Calu3 (cell line): ENCODE results near the gene MFAP3. TPM values are rescaled to one million over a fixed set of nuclear protein-coding genes. Genes with fewer than 3 reads are reported as not detected.
A peak's percentile ranks its signal among the peaks of the same experiment; 100 is the strongest.

Experiments
- BruUV-seq: library from RNA; stranded (reverse); fragments of 400-500 nt; replicated peaks from 2 replicates; lab custom pipeline; 2021; lab: Mats Ljungman, UMichigan
- CTCF ChIA-PET: fragments of 300-600 bp; sonication (Branson Sonifier 250); formaldehyde crosslinking; loops from one replicate; lab custom pipeline; 2022; ENCODE audit warnings: antibody characterized with exemption; lab: Charles Lee
- DNase-seq: peaks from one replicate; pipeline ENCODE4 v3.0.0; 2022
- H3K27ac Mint-ChIP-seq: one replicate; pipeline ENCODE4 v1.8.0; 2022; ENCODE audit warnings: mixed read lengths; ENCODE audit not compliant: unreplicated experiment
- H3K27me3 Mint-ChIP-seq: one replicate; pipeline ENCODE4 v1.8.0; 2022; ENCODE audit warnings: mixed read lengths; ENCODE audit not compliant: unreplicated experiment
- H3K36me3 Mint-ChIP-seq: one replicate; pipeline ENCODE4 v1.8.0; 2022; ENCODE audit warnings: mild to moderate bottlenecking, moderate library complexity, mixed read lengths; ENCODE audit not compliant: insufficient read depth, unreplicated experiment
- H3K4me1 Mint-ChIP-seq: one replicate; pipeline ENCODE4 v1.8.0; 2022; ENCODE audit warnings: mild to moderate bottlenecking, low read depth, mixed read lengths; ENCODE audit not compliant: unreplicated experiment
- H3K4me3 Mint-ChIP-seq: one replicate; pipeline ENCODE4 v1.8.0; 2022; ENCODE audit warnings: mild to moderate bottlenecking, low read depth, moderate library complexity, mixed read lengths; ENCODE audit not compliant: unreplicated experiment
- H3K9me3 Mint-ChIP-seq: one replicate; pipeline ENCODE4 v1.8.0; 2022; ENCODE audit warnings: low read depth, mixed read lengths; ENCODE audit not compliant: unreplicated experiment
- intact Hi-C: fragments of 100-400 bp; cut with micrococcal nuclease; formaldehyde crosslinking; loops from one replicate; pipeline ENCODE4 v1.10.0; 2022; ENCODE audit not compliant: unreplicated experiment
- total RNA-seq: library from RNA; stranded (reverse); gene quantifications from 2 replicates; pipeline ENCODE4 v1.2.3, GENCODE V29; 2022
- TF ChIP-seq, protein P1 (sequence below): fragments of 200-600 bp; IDR thresholded peaks from one replicate; pipeline ENCODE4 v1.8.0; 2022; ENCODE audit warnings: antibody characterized with exemption; ENCODE audit not compliant: unreplicated experiment

The MFAP3 gene
- total RNA-seq, 1 experiment from 2014 or later: 39.3 TPM

- H3K36me3 Mint-ChIP-seq: no peaks in the 10 kb centered on the region
- peak; percentile 81 for DNase-seq
- intact Hi-C loops: no loop called here
- CTCF ChIA-PET: interaction anchor here (0.6 to 2.7 kb wide), 5 partner anchors 11 to 83 kb away, joined by 3 to 17 read pairs (median 3); partner anchors contain the start of genes FAM114A2 and MFAP3
- no peak overlapping the region for H3K4me3 Mint-ChIP-seq
- H3K27ac Mint-ChIP-seq: no peak overlapping the region
- TF ChIP-seq, protein P1, sequence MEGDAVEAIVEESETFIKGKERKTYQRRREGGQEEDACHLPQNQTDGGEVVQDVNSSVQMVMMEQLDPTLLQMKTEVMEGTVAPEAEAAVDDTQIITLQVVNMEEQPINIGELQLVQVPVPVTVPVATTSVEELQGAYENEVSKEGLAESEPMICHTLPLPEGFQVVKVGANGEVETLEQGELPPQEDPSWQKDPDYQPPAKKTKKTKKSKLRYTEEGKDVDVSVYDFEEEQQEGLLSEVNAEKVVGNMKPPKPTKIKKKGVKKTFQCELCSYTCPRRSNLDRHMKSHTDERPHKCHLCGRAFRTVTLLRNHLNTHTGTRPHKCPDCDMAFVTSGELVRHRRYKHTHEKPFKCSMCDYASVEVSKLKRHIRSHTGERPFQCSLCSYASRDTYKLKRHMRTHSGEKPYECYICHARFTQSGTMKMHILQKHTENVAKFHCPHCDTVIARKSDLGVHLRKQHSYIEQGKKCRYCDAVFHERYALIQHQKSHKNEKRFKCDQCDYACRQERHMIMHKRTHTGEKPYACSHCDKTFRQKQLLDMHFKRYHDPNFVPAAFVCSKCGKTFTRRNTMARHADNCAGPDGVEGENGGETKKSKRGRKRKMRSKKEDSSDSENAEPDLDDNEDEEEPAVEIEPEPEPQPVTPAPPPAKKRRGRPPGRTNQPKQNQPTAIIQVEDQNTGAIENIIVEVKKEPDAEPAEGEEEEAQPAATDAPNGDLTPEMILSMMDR: no peak
- no TSS peak for BruUV-seq
- no peaks in the 10 kb centered on the region for H3K9me3 Mint-ChIP-seq
- peaks cover 27% of the 10 kb centered on the region for H3K4me1 Mint-ChIP-seq
- peaks cover 47% of the 10 kb centered on the region for H3K27me3 Mint-ChIP-seq
These were observed 19.6 kb downstream of the MFAP3 start for GRCh38 chr5:154058055-154059038.

GRCh38 chr5:154059039-154059430, 20.3 kb downstream of the MFAP3 start:
- DNase-seq: no peak
- Mint-ChIP-seq H3K36me3 (no peaks in the 10 kb centered on the region), H3K4me1 (peaks cover 27% of the 10 kb centered on the region), H3K27me3 (peaks cover 47% of the 10 kb centered on the region), H3K27ac (no peak overlapping the region), H3K9me3 (no peaks in the 10 kb centered on the region), H3K4me3 (no peak overlapping the region)
- BruUV-seq: no TSS peak
- TF ChIP-seq, protein P1: no peak
- CTCF ChIA-PET: interaction anchor here (0.6 to 2.7 kb wide), 4 partner anchors 10 to 41 kb away, joined by 3 to 17 read pairs (median 6); partner anchors contain the start of genes FAM114A2 and MFAP3
- intact Hi-C loops: no loop called here

GRCh38 chr5:154059583-154059982, 20.8 kb downstream of the MFAP3 start:
- peaks cover 49% of the 10 kb centered on the region for H3K27me3 Mint-ChIP-seq
- no peaks in the 10 kb centered on the region for H3K36me3 Mint-ChIP-seq
- intact Hi-C loops: no loop called here
- DNase-seq: no peak
- TF ChIP-seq, protein P1: no peak
- no peaks in the 10 kb centered on the region for H3K9me3 Mint-ChIP-seq
- H3K4me1 Mint-ChIP-seq: peaks cover 27% of the 10 kb centered on the region
- CTCF ChIA-PET: interaction anchor here (2.7 kb wide), 1 partner anchor 13 kb away, joined by 17 read pairs; no protein-coding TSS in a partner anchor
- no TSS peak for BruUV-seq
- H3K27ac Mint-ChIP-seq: no peak overlapping the region
- H3K4me3 Mint-ChIP-seq: no peak overlapping the region

- H3K27ac Mint-ChIP-seq: no peak overlapping the region
- DNase-seq: no peak
- TF ChIP-seq, protein P1: no peak
- CTCF ChIA-PET: interaction anchor here (1.1 kb wide), 1 partner anchor 12 kb away, joined by 3 read pairs; no protein-coding TSS in a partner anchor
- no peaks in the 10 kb centered on the region for H3K36me3 Mint-ChIP-seq
- no peak overlapping the region for H3K4me3 Mint-ChIP-seq
- H3K4me1 Mint-ChIP-seq: peaks cover 27% of the 10 kb centered on the region
- no TSS peak for BruUV-seq
- H3K27me3 Mint-ChIP-seq: peaks cover 59% of the 10 kb centered on the region
- no peaks in the 10 kb centered on the region for H3K9me3 Mint-ChIP-seq
- intact Hi-C loops: no loop called here
These were observed 21.8 kb downstream of the MFAP3 start for GRCh38 chr5:154060606-154061005.
